ENCODE measurements around the gene ZNF416.

The ZNF416 gene

GRCh38 chr19:57578487-57579205 is at the start of gene ZNF416:
Gene ZNF416 (minus strand): TSS chr19:57578911. CDS start chr19:57578704, 207 bp downstream.
- peak; percentile 87 for DNase-seq

GRCh38 chr19:57623091-57623490 is 44.4 kb upstream of the ZNF416 start:
- no peak for DNase-seq

GRCh38 chr19:57620673-57621348 is 42.1 kb upstream of the ZNF416 start:
- no peak for DNase-seq

- no peak for DNase-seq
These were observed 36.6 kb upstream of the ZNF416 start for GRCh38 chr19:57615346-57615745.

- DNase-seq, result peak; percentile 47
These were observed 35.4 kb upstream of the ZNF416 start, which contains the start of gene ZNF134 for GRCh38 chr19:57613941-57614743. Gene ZNF134 (plus strand): TSS chr19:57614242. CDS start chr19:57619469, 5,227 bp downstream.

GRCh38 chr19:57611113-57611512 is 32.4 kb upstream of the ZNF416 start:
- DNase-seq, result no peak

- no peak for DNase-seq
These were observed 28.2 kb upstream of the ZNF416 start for GRCh38 chr19:57606931-57607330.

GRCh38 chr19:57599761-57600383 is 21.2 kb upstream of the ZNF416 start, which contains the start of gene ZNF530:
Gene ZNF530 (plus strand): TSS chr19:57599885. CDS start chr19:57604346, 4,461 bp downstream.
- peak; percentile 22 for DNase-seq

- no peak for DNase-seq
These were observed 20.7 kb upstream of the ZNF416 start for GRCh38 chr19:57599377-57599760.

- DNase-seq, result no peak
These were observed 8.8 kb upstream of the ZNF416 start for GRCh38 chr19:57587529-57587928.

- peak; percentile 57 for DNase-seq
These were observed 5.1 kb upstream of the ZNF416 start, which contains the start of gene ZIK1 for GRCh38 chr19:57583521-57584416. Gene ZIK1 (plus strand): TSS chr19:57584145. CDS start chr19:57584357, 212 bp downstream.

GRCh38 chr19:57583104-57583520 is 4.4 kb upstream of the ZNF416 start:
- no peak for DNase-seq

GRCh38 chr19:57576661-57577060 is 2.0 kb downstream of the ZNF416 start:
- no peak for DNase-seq

- no peak for DNase-seq
These were observed 6.2 kb downstream of the ZNF416 start for GRCh38 chr19:57572415-57572947.

GRCh38 chr19:57570707-57571106 is 8.0 kb downstream of the ZNF416 start:
- DNase-seq, result no peak

GRCh38 chr19:57566396-57567265 is 12.1 kb downstream of the ZNF416 start:
- DNase-seq, result no peak

GRCh38 chr19:57563547-57563946 is 15.2 kb downstream of the ZNF416 start:
- no peak for DNase-seq

GRCh38 chr19:57560049-57560491 is 18.6 kb downstream of the ZNF416 start:
- DNase-seq, result no peak

GRCh38 chr19:57559404-57560025 is 19.2 kb downstream of the ZNF416 start, which contains the start of gene ZNF550:
Gene ZNF550 (minus strand): TSS chr19:57559863. CDS start chr19:57559682, 181 bp downstream.
- peak; percentile 60 for DNase-seq

- DNase-seq, result no peak
These were observed 19.7 kb downstream of the ZNF416 start for GRCh38 chr19:57559008-57559403.
